Ishikawa (cell line): ENCODE data around the gene RPTOR.

Source experiments
- CEBPB ChIP-seq: IDR thresholded peaks from 2 replicates; pipeline ENCODE4 v1.6.1; 2012
- CREB1 ChIP-seq: IDR thresholded peaks from 2 replicates; pipeline ENCODE4 v1.6.1; 2012; ENCODE audit warnings: low read depth
- EGR1 ChIP-seq: IDR thresholded peaks from 2 replicates; pipeline ENCODE4 v1.6.1; 2012
- EP300 ChIP-seq: IDR thresholded peaks from 2 replicates; pipeline ENCODE4 v1.6.1; 2012; ENCODE audit warnings: borderline replicate concordance
- FOXM1 ChIP-seq: IDR thresholded peaks from 2 replicates; pipeline ENCODE4 v1.6.1; 2012; ENCODE audit warnings: low read depth, borderline replicate concordance
- NFIC ChIP-seq: IDR thresholded peaks from 2 replicates; pipeline ENCODE4 v1.6.1; 2012
- RAD21 ChIP-seq: IDR thresholded peaks from 2 replicates; pipeline ENCODE4 v1.6.1; 2012; ENCODE audit warnings: low read depth
- REST ChIP-seq: IDR thresholded peaks from 2 replicates; pipeline ENCODE4 v1.6.1; 2012; ENCODE audit warnings: low read depth, mild to moderate bottlenecking
- TAF1 ChIP-seq: IDR thresholded peaks from 2 replicates; pipeline ENCODE4 v1.6.1; 2012; ENCODE audit warnings: low read depth, mild to moderate bottlenecking
- TCF12 ChIP-seq: IDR thresholded peaks from 2 replicates; pipeline ENCODE4 v1.6.1; 2012; ENCODE audit warnings: low read depth
- TEAD4 ChIP-seq: IDR thresholded peaks from 2 replicates; pipeline ENCODE4 v1.6.1; 2012
- YY1 ChIP-seq: IDR thresholded peaks from 2 replicates; pipeline ENCODE4 v1.6.1; 2012; ENCODE audit warnings: low read depth
- ZBTB7A ChIP-seq: IDR thresholded peaks from 2 replicates; pipeline ENCODE4 v1.6.1; 2012; ENCODE audit warnings: low read depth
- TF ChIP-seq, protein P1 (sequence below): IDR thresholded peaks from 2 replicates; pipeline ENCODE4 v1.6.1; 2012

DNA sequence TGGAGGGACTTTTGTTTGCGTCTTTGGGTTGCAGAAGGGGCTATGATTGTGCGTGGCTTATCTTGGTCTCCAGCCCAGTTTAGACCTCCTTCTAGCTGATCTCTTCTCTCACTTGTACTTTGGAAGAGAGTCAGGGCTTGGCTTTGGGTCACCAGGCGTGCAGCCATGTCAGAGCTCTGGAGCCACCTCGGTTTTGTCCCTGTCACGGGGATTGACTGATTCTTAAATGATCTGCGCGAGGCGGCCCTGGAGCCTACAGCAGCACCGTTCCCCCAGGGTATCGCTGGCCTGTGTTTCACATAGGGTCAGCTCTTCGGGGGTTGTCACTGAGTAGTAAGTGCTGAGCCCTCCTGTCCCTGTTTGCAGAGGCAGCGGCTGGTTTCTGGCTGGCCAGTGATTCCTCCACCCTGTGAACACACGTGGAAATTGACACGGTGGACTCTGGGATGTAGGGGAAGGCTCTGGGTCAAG is 237.2 kb downstream of the RPTOR start:
- TF ChIP-seq NFIC (no peak), YY1 (no peak), CEBPB (no peak), RAD21 (no peak), REST (no peak), TAF1 (no peak), ZBTB7A (no peak), TEAD4 (no peak), EGR1 (no peak), EP300 (no peak), FOXM1 (no peak), TCF12 (no peak), CREB1 (no peak)
- TF ChIP-seq, protein P1, sequence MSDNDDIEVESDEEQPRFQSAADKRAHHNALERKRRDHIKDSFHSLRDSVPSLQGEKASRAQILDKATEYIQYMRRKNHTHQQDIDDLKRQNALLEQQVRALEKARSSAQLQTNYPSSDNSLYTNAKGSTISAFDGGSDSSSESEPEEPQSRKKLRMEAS, result no peak
